Stimulated activated CD8-positive, alpha-beta memory T cell treated with anti-CD3 and anti-CD28 coated beads, Interleukin-15, amount 100 ng/mL, for 24 hours (primary cell): Measurements from ENCODE around the gene UMAD1.

ENCODE experiments used
- DNase-seq: peaks from one replicate; pipeline ENCODE4 v3.0.0-alpha.2; 2020; ENCODE audit warnings: low read depth

UMAD1 gene

GRCh38 chr7:7688956-7689355 lies 48.4 kb downstream of the UMAD1 start:
- DNase-seq = no peak

- no peak for DNase-seq
Observed at GRCh38 chr7:7693881-7694280, 53.3 kb downstream of the UMAD1 start.

- DNase-seq = no peak
Observed at GRCh38 chr7:7694542-7694941, 54.0 kb downstream of the UMAD1 start.

- no peak for DNase-seq
Observed at GRCh38 chr7:7695111-7695817, 54.7 kb downstream of the UMAD1 start.

- DNase-seq = no peak
Observed at GRCh38 chr7:7696458-7697119, 56.0 kb downstream of the UMAD1 start.

- DNase-seq = no peak
Observed at GRCh38 chr7:7698930-7699329, 58.4 kb downstream of the UMAD1 start.

GRCh38 chr7:7699380-7699779 lies 58.8 kb downstream of the UMAD1 start:
- DNase-seq = no peak

- DNase-seq = no peak
Observed at GRCh38 chr7:7699970-7700369, 59.4 kb downstream of the UMAD1 start.

- no peak for DNase-seq
Observed at GRCh38 chr7:7701527-7701926, 61.0 kb downstream of the UMAD1 start.

- no peak for DNase-seq
Observed at GRCh38 chr7:7702826-7703225, 62.3 kb downstream of the UMAD1 start.

GRCh38 chr7:7703427-7703826 lies 62.9 kb downstream of the UMAD1 start:
- DNase-seq = no peak

- no peak for DNase-seq
Observed at GRCh38 chr7:7704867-7705266, 64.3 kb downstream of the UMAD1 start.

GRCh38 chr7:7705318-7705717 lies 64.8 kb downstream of the UMAD1 start:
- no peak for DNase-seq

- DNase-seq = no peak
Observed at GRCh38 chr7:7706101-7706511, 65.6 kb downstream of the UMAD1 start.

- DNase-seq = no peak
Observed at GRCh38 chr7:7706556-7707172, 66.1 kb downstream of the UMAD1 start.

- DNase-seq = no peak
Observed at GRCh38 chr7:7707246-7707645, 66.7 kb downstream of the UMAD1 start.

GRCh38 chr7:7707806-7708205 lies 67.3 kb downstream of the UMAD1 start:
- no peak for DNase-seq

GRCh38 chr7:7709291-7709690 lies 68.7 kb downstream of the UMAD1 start:
- DNase-seq = no peak

- no peak for DNase-seq
Observed at GRCh38 chr7:7710469-7710868, 69.9 kb downstream of the UMAD1 start.

GRCh38 chr7:7713730-7714129 lies 73.2 kb downstream of the UMAD1 start:
- no peak for DNase-seq

- no peak for DNase-seq
Observed at GRCh38 chr7:7718492-7718891, 77.9 kb downstream of the UMAD1 start, which contains the start of gene RPA3. TSS of gene RPA3 (minus strand) at chr7:7718607. CDS start at chr7:7640418, 78,189 bp downstream.

GRCh38 chr7:7719236-7719635 lies 78.7 kb downstream of the UMAD1 start:
- no peak for DNase-seq

- DNase-seq = no peak
Observed at GRCh38 chr7:7720193-7720592, 79.6 kb downstream of the UMAD1 start.
